HFF-Myc (cell line): Measurements from ENCODE around the gene FASTK.

ENCODE experiments used
- DNase-seq: peaks from one replicate; pipeline ENCODE4 v3.0.0-alpha.2; 2011; ENCODE audit warnings: low read depth; ENCODE audit errors: extremely low read depth
- H3K4me3 ChIP-seq: replicated peaks from 2 replicates; pipeline ENCODE4 v1.5.1; 2011; ENCODE audit warnings: low read depth, mild to moderate bottlenecking, control low read depth, low read length
- TF ChIP-seq, protein P1 (sequence below): IDR thresholded peaks from 2 replicates; pipeline ENCODE4 v1.5.1; 2012; ENCODE audit warnings: mild to moderate bottlenecking, low read depth, low read length, control low read depth; ENCODE audit errors: missing control alignments

Gene FASTK

DNA sequence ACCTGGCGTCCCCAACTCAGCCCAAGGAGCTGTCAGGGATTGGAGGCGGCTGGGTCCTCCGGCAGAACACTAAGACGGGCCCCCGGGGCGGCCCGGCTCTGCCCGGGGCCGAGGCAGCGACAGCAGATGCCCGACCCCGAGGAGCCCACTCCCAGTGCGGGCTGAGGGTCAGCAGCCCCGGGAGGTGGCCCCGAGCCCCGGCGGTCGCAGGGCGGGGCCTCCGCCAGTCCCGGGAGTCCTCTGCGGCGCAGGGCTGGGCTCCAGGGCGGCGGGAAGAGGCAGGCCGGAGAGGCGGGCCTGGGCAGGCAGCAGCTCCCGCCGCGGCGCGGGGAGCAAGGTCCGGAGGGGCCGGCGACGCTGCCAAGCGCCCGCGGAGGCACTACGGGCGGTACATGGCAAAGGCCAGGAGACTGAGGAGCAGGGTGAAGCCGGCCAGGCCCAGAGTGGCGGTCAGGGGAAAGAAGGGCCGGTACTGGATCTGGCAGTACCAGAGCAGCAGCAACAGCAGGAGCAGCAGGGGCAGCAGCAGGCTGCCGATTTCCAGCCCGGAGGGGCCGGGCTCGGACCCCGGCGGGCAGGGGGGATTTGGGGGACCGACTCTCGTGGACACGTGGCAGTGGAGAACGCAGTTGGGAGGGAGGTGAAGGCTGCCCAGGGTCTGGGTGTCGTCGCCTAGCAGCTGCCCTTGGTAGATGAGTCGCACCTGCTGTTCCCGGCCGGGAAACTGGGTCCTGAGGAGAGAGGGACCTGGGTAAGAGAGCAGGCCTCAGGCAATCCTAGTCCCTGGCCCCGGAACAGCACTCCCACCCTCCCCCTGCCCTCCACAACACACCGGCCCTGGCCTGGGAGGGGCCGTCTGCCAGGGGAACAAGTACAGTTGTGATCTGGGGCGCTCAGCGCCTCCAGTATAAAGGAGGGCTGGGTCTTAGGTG, 827 bp upstream of the FASTK start:
- H3K4me3 ChIP-seq, result peak overlapping the region; percentile 64
- DNase-seq, result no peak
- TF ChIP-seq, protein P1, sequence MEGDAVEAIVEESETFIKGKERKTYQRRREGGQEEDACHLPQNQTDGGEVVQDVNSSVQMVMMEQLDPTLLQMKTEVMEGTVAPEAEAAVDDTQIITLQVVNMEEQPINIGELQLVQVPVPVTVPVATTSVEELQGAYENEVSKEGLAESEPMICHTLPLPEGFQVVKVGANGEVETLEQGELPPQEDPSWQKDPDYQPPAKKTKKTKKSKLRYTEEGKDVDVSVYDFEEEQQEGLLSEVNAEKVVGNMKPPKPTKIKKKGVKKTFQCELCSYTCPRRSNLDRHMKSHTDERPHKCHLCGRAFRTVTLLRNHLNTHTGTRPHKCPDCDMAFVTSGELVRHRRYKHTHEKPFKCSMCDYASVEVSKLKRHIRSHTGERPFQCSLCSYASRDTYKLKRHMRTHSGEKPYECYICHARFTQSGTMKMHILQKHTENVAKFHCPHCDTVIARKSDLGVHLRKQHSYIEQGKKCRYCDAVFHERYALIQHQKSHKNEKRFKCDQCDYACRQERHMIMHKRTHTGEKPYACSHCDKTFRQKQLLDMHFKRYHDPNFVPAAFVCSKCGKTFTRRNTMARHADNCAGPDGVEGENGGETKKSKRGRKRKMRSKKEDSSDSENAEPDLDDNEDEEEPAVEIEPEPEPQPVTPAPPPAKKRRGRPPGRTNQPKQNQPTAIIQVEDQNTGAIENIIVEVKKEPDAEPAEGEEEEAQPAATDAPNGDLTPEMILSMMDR, result no peak

DNA sequence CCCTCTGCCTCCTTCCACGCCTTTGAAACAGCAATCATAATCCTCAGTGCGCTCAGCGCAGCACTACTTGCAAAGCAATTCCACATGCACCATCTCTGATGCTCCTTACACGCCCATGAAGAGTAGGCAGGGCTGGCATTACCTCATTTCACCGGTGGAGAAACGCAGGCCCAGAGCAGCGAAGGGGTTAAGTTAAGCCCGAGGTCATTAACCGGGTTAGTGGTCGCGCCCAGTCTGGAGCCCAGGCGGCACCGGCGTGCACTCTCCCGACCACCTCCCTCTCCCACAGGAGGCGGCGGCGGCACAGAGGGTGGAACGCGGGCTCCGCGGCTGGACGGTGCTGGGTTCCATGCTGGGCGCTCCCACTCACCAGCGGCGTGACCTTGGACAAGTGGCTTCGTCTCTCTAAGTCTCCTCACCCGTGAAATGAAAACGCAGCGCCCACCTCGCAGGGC, 515 bp downstream of the FASTK start:
- peak overlapping the region; percentile 64 for H3K4me3 ChIP-seq
- TF ChIP-seq, protein P1, result no peak
- no peak for DNase-seq

DNA sequence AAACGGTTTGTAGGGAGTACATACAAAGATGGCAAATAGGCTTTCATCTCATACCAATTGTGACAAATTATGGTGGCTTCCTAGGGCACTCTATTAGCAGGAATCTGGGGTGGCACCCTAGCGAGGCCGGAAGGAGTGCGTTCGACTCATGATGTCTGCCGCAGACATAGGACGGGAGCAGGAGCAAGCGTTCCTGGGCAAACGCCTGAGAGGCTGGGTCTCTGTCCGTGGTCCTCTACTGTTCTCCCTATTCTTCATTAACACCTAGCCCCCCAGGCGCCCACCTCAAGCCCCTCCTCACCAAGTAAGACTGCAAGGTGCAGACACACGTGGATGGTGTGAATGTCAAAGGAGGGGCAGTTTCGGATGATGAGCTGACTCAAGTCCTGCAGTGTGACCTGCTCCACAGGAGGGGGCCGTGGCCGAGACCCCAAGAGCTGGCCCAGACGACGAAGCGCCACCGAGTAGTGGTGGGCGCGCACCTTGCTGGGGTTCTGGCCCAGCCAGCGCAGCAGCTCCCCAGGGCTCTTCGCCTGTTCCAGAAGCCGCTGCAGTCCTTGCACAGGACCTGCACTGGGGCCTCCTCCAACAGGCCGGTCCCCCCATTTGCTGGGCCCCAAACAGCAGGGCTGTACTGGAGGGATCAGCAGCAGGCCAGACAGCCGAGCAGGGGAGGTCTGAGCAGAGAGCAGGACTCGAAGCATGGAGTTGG, 1.3 kb downstream of the FASTK start:
- TF ChIP-seq, protein P1, result no peak
- H3K4me3 ChIP-seq, result peak overlapping the region; percentile 64
- no peak for DNase-seq

DNA sequence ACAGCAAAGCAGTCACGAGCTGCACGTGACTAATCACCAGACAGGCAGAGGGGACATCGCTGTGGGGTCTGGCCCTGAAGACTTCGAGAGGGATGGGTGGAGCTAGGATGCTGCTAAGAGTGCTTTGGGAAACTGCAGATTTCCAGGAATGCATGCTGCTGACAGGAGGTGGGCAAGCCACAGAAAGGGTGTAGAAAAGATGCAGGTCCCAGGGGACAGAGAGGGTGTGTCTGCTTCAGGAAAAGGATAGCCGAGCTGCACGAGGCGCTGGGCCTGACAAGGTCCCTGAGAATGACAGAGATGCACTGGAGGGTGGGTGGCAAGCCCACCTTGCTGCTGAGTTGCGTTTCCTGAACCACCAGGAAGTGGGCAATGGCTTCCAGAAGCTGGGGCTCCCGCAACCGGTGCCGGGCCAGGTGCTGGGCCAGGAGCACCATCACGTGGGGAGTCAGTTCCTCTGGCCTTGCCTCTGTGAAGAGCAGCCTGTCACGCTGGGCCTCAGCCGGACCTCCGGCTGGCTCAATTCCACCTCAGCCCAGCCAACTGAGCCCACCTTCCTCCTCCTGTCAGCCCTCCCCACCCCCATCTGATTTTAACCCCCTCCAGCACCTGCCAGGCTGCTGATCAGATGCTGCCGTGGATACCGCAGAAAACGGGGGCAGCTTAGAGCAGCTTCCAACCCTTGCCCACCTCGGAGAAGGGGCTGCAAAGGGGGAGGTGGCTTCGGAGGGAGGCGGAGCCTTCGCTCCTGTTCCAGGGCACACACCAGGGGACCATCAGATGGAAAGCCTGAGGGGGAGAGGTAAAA, 2.2 kb downstream of the FASTK start:
- TF ChIP-seq, protein P1, result no peak
- DNase-seq, result no peak
- peak overlapping the region; percentile 64; the same call in 1 of the 2 replicates for H3K4me3 ChIP-seq

DNA sequence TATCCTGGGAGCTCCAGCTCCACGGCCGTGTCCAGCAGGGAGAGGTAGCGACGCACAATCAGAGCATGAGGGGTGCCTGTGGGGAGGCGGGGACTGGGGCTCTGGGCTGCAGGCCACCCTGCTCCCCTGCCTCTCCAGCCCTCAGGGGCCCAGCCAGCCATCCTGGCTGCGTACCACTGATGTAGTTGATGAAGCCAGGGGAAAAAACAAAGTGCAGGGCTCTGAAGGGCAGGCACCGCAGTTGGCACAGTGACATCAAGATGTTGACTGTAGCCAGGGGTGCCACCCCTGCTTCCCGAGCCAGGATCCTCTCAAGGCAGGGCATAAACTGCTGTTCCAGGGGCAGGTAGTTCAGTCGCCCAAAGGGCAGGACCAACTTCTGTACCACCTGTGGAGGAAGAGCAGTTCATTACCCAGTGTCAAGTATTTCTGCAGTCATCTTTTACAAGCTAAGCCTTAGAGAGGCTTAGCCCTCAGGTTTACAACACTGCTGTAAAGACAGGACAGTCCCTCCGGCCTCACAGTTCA, 2.8 kb downstream of the FASTK start:
- TF ChIP-seq, protein P1, result no peak
- DNase-seq, result no peak
- H3K4me3 ChIP-seq, result no peak overlapping the region
